Small intestine (tissue), 7 donors: ENCODE results near the gene RNF138. TPM values are rescaled to one million over a fixed set of nuclear protein-coding genes. Genes with fewer than 3 reads are reported as not detected.
A peak's percentile ranks its signal among the peaks of the same experiment; 100 is the strongest.
"Not testable (repeated sequence)": the region's sequence is repeated elsewhere in the genome, so short reads cannot be mapped to it uniquely, and the experiment has no call there.

ENCODE experiments used
- DNase-seq, 2 donors: peaks; one replicate each; pipeline versions ENCODE4 v3.0.0 to v3.0.0-alpha.2; 2013
- FAIRE-seq: peaks from 2 replicates; lab custom pipeline; 2012; peaks lifted over from hg19 to GRCh38; lab: Jason Lieb, UNC
- H3K27ac ChIP-seq, 3 donors: one replicate each; pipeline ENCODE4 v1.5.1; 2013; ENCODE audit warnings: low read length in 2 of 3, mild to moderate bottlenecking in 2 of 3, control low read depth in 1 of 3, inconsistent platforms in 1 of 3, low read depth in 1 of 3, moderate library complexity in 1 of 3
- H3K27me3 ChIP-seq, 3 donors: one replicate each; pipeline ENCODE4 v1.6.1; 2013; ENCODE audit warnings: low read length in 3 of 3, inconsistent platforms in 1 of 3; ENCODE audit not compliant: control insufficient read depth in 3 of 3, insufficient read depth in 3 of 3
- H3K36me3 ChIP-seq, 3 donors: one replicate each; pipeline ENCODE4 v1.6.1; 2013; ENCODE audit warnings: low read length in 3 of 3, inconsistent platforms in 1 of 3, low read depth in 1 of 3, mild to moderate bottlenecking in 1 of 3, moderate library complexity in 1 of 3; ENCODE audit not compliant: control insufficient read depth in 3 of 3, insufficient read depth in 2 of 3
- H3K4me1 ChIP-seq, 3 donors: one replicate each; pipeline ENCODE4 v1.6.1; 2013; ENCODE audit warnings: low read length in 2 of 3, inconsistent platforms in 1 of 3, low read depth in 1 of 3, mild to moderate bottlenecking in 1 of 3, moderate library complexity in 1 of 3; ENCODE audit not compliant: control insufficient read depth in 3 of 3, insufficient read depth in 2 of 3
- H3K4me3 ChIP-seq, 3 donors: one replicate each; pipeline ENCODE4 v1.5.1; 2013; ENCODE audit warnings: low read length in 3 of 3, control low read depth in 1 of 3, inconsistent platforms in 1 of 3, low read depth in 1 of 3, mild to moderate bottlenecking in 1 of 3, moderate library complexity in 1 of 3
- H3K9me3 ChIP-seq, 2 donors: one replicate each; pipeline ENCODE4 v1.6.1; 2013; ENCODE audit warnings: low read depth in 1 of 2, low read length in 1 of 2; ENCODE audit not compliant: control insufficient read depth in 2 of 2, insufficient read depth in 1 of 2
- WGBS, 3 donors: extraction: QIAGEN DNeasy Blood & Tissue Kit; methylation state at CpG; one replicate each; pipeline ENCODE4 v1.1.7; 2013; 5-methylcytosine and 5-hydroxymethylcytosine counted together
- polyA plus RNA-seq, 4 donors: library from polyadenylated mRNA; stranded (reverse) in 3 of 4; unstranded in 1 of 4; fragments of 200-250 nt in 3 of 4; fragments of 120-200 nt in 1 of 4; gene quantifications; one replicate each; pipeline versions ENCODE4 v1.2.1 to v1.2.3, GENCODE V29; 2013
- donor health status: healthy with polysubstance abuse.
- donor health status: control.
- donor health status: control.
- donor health status: Bipolar disorder and iron deficiency.
- donor health status: healthy.

RNF138 gene
- polyA plus RNA-seq, 4 donors, result 9.7 to 35.3 (median 20.0) TPM

DNA sequence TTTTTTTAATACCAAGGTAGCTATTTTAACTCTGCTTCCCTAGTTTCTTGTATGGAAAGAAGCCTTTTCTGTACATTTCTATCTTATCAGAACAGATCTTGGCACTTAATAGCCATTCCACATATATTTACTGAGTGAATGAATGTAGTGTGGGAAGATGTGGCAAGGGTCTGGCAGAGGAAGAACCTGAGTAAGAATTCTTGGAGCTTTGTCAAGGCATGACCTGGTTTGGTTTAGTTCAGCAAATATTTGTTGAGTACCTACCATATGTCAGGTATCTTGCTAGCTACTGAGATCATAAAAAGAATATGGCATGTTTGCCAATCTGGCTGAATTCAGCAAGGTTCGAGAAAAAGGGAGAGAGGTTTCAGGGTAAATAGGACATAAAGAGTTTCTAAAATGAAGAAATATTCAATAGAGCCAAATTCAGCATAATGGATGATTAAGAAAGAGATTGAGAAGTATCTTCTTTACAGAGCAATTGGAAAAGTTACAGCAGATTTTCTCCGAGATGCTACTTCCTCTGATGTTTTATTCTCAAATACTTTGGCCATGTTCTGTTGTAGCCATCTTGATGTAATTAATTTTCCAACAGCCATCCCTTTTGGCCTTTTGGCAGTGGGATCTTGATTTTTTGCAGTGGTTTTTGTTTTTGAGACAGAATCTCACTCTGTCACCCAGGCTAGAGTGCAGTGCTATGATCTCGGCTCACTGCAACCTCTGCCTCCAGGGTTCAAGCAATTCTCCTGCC, 76.5 kb downstream of the RNF138 start:
- Histone ChIP-seq H3K9me3 (no peaks in the 10 kb centered on the region), H3K4me3 (no peak overlapping the region), H3K27me3 (no peaks in the 10 kb centered on the region), H3K4me1 (no peaks in the 10 kb centered on the region), H3K36me3 (no peaks in the 10 kb centered on the region), H3K27ac (no peak overlapping the region)
- FAIRE-seq, result no peak
- no peak for DNase-seq
- WGBS, 3 donors, result 78 to 84% (median 83%) methylated on average over 3 of the region's 3 CpGs

DNA sequence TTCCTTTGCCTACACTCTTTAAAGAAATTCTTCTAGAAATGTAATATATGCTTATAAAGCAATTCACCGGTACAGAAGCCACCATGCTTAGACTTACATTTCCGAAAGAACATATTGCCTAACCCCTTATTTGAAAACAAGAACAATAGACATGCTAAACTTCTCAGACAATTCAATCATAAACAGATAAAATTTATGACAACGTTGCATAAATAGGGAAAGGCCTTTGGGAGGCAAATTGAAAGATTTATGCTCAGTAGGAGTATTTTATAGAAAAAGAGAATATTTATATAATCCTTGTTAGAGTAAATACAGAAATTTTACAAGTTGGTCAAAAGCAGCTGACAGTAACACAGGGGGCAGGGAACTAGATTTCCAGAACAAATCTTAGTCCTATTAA, 82.0 kb downstream of the RNF138 start:
- no peak for FAIRE-seq
- no peaks in the 10 kb centered on the region for H3K4me1 ChIP-seq
- H3K27ac ChIP-seq, result no peak overlapping the region
- DNase-seq, result no peak
- WGBS, 3 donors, result 73 to 78% (median 76%) methylated on average over 3 of the region's 3 CpGs
- no peaks in the 10 kb centered on the region for H3K36me3 ChIP-seq
- H3K27me3 ChIP-seq, result no peaks in the 10 kb centered on the region
- H3K9me3 ChIP-seq, result no peaks in the 10 kb centered on the region
- no peak overlapping the region for H3K4me3 ChIP-seq

GRCh38 chr18:32174719-32175118, 83.0 kb downstream of the RNF138 start:
- no peaks in the 10 kb centered on the region for H3K4me1 ChIP-seq
- H3K9me3 ChIP-seq, result no peaks in the 10 kb centered on the region
- no peak overlapping the region for H3K4me3 ChIP-seq
- no peaks in the 10 kb centered on the region for H3K27me3 ChIP-seq
- H3K27ac ChIP-seq, result no peak overlapping the region
- FAIRE-seq (no peak), DNase-seq (no peak)
- no peaks in the 10 kb centered on the region for H3K36me3 ChIP-seq
- WGBS, 3 donors, result 86 to 95% (median 94%) methylated on average over 7 of the region's 7 CpGs

DNA sequence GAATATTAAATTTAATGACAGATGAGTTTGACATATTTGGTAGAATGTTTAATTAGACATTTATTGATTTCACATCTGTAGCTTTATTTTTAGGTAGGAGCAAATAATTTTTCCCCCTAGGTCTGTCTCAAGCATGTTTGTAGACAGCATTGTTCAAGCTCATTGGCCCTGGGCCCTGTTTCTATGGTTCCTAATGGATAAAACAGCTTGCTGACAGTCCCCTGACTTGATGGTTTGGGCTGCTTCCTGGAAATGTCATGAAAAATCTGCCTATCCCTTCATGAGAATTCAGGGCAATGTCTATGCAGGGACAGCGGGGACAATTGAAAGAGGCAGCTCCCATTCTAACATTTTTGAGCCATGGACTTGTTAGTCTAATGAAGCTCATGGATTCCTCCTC, 83.6 kb downstream of the RNF138 start:
- Histone ChIP-seq H3K9me3 (no peaks in the 10 kb centered on the region), H3K27me3 (no peaks in the 10 kb centered on the region), H3K36me3 (no peaks in the 10 kb centered on the region), H3K4me1 (no peaks in the 10 kb centered on the region), H3K27ac (no peak overlapping the region), H3K4me3 (no peak overlapping the region)
- 75 to 100% (median 94%) methylated on average over 1 of the region's 1 CpG for WGBS, 3 donors
- DNase-seq, result no peak
- FAIRE-seq, result peak; percentile 23

DNA sequence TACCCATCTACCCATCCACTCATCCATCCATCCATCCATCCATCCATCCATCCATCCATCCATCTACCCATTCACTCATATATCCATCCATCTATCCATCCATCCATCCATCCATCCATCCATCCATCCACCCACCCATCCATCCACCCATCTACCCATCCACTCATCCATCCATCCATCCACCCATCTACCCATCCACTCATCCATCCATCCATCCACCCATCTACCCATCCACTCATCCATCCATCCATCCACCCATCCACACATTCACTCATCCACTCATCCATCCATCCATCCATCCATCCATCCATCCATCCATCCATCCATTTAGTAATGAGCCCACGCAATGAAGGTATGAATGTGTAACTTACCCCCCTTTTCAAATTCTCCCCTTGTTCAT, 85.1 kb downstream of the RNF138 start:
- not testable (repeated sequence) for FAIRE-seq, DNase-seq

GRCh38 chr18:32177530-32177929, 85.9 kb downstream of the RNF138 start:
- no peaks in the 10 kb centered on the region for H3K4me1 ChIP-seq
- H3K9me3 ChIP-seq, result no peaks in the 10 kb centered on the region
- FAIRE-seq (no peak), DNase-seq (no peak)
- H3K27me3 ChIP-seq, result no peaks in the 10 kb centered on the region
- no peak overlapping the region for H3K4me3 ChIP-seq
- H3K36me3 ChIP-seq, result no peaks in the 10 kb centered on the region
- H3K27ac ChIP-seq, result no peak overlapping the region
- WGBS, 3 donors, result 67 to 80% (median 71%) methylated on average over 3 of the region's 3 CpGs

More for the DNA sequence above, 85.1 kb downstream of the RNF138 start:
- not testable (repeated sequence) for H3K9me3 ChIP-seq, H3K4me1 ChIP-seq, H3K4me3 ChIP-seq, H3K27ac ChIP-seq, H3K27me3 ChIP-seq, H3K36me3 ChIP-seq
- WGBS, 3 donors, result 89 to 97% (median 94%) methylated on average over 1 of the region's 1 CpG

Other genes with a start within 250 kb of the RNF138 start
- 10 to 100 TPM; 18.1 to 40.7 (median 32.6) TPM for gene TRAPPC8, start 148.7 kb upstream of the RNF138 start, polyA plus RNA-seq
- gene RNF125, start 73.0 kb upstream of the RNF138 start, polyA plus RNA-seq, result 10 to 100 TPM in 3 of 4 donors, 1 to 10 TPM in 1; 8.6 to 21.5 (median 11.4) TPM
- 100 to 1,000 TPM in 1 of 4 donors, 10 to 100 TPM in 2, under 1 TPM in 1; 0.47 to 102 (median 57.2) TPM for gene MEP1B, start 98.2 kb downstream of the RNF138 start, polyA plus RNA-seq